Activated naive CD4-positive, alpha-beta T cell treated with anti-CD3 and anti-CD28 coated beads, Interleukin-2, amount 50 U/mL, for 72 hours (primary cell): ENCODE results near the gene EXOC6B. TPM values are rescaled to one million over a fixed set of nuclear protein-coding genes. Genes with fewer than 3 reads are reported as not detected.

Source experiments
- ATAC-seq, 2 donors: fragments of 150-1000 bp; cut with Tn5 transposase; 2 replicates each; pipeline ENCODE4 v1.10.0; 2021; ENCODE audit warnings: mild to moderate bottlenecking in 2 of 2, moderate library complexity in 2 of 2
- DNase-seq, 2 donors: peaks; one replicate each; pipeline ENCODE4 v3.0.0; 2021 to 2022; ENCODE audit warnings: low spot score in 2 of 2
- H3K27ac Mint-ChIP-seq, 2 donors: one replicate each; pipeline ENCODE4 v1.8.0; 2022; ENCODE audit warnings: mild to moderate bottlenecking in 2 of 2, mixed read lengths in 2 of 2
- H3K36me3 Mint-ChIP-seq, 2 donors: one replicate each; pipeline ENCODE4 v1.8.0; 2022; ENCODE audit warnings: mixed read lengths in 2 of 2
- H3K9me3 Mint-ChIP-seq, 2 donors: one replicate each; pipeline ENCODE4 v1.8.0; 2022; ENCODE audit warnings: mixed read lengths in 2 of 2
- total RNA-seq, 2 donors: library from RNA; stranded (reverse); gene quantifications; one replicate each; pipeline ENCODE4 v1.2.3, GENCODE V29; 2022

The EXOC6B gene
- total RNA-seq, 2 donors from 2014 or later, result 9.3 to 11.0 TPM

GRCh38 chr2:72211777-72212485 is 613.9 kb downstream of the EXOC6B start:
- H3K36me3 Mint-ChIP-seq, result peaks cover 0 to 5% of the 10 kb centered on the region in 2 donors
- no peak overlapping the region for H3K27ac Mint-ChIP-seq
- no peak for ATAC-seq
- DNase-seq, result no peak
- H3K9me3 Mint-ChIP-seq, result no peaks in the 10 kb centered on the region

GRCh38 chr2:72211350-72211749 is 614.5 kb downstream of the EXOC6B start:
- DNase-seq (no peak), ATAC-seq (no peak)
- H3K27ac Mint-ChIP-seq, result no peak overlapping the region
- H3K36me3 Mint-ChIP-seq, result peaks cover 0 to 5% of the 10 kb centered on the region in 2 donors
- no peaks in the 10 kb centered on the region for H3K9me3 Mint-ChIP-seq

- no peak for ATAC-seq
- no peak for DNase-seq
- H3K36me3 Mint-ChIP-seq, result peaks cover 0 to 5% of the 10 kb centered on the region in 2 donors
- no peak overlapping the region for H3K27ac Mint-ChIP-seq
- no peaks in the 10 kb centered on the region for H3K9me3 Mint-ChIP-seq
Observed at GRCh38 chr2:72210470-72210869, 615.4 kb downstream of the EXOC6B start.

GRCh38 chr2:72208225-72208624 is 617.6 kb downstream of the EXOC6B start:
- Mint-ChIP-seq H3K27ac (no peak overlapping the region), H3K36me3 (peaks cover 0 to 5% of the 10 kb centered on the region in 2 donors), H3K9me3 (no peaks in the 10 kb centered on the region)
- DNase-seq (no peak), ATAC-seq (no peak)

GRCh38 chr2:72207334-72207733 is 618.5 kb downstream of the EXOC6B start:
- DNase-seq (no peak), ATAC-seq (no peak)
- Mint-ChIP-seq H3K36me3 (peaks cover 0 to 5% of the 10 kb centered on the region in 2 donors), H3K27ac (no peak overlapping the region), H3K9me3 (no peaks in the 10 kb centered on the region)

- H3K9me3 Mint-ChIP-seq, result no peaks in the 10 kb centered on the region
- DNase-seq (no peak), ATAC-seq (no peak)
- peaks cover 0 to 3% of the 10 kb centered on the region in 2 donors for H3K36me3 Mint-ChIP-seq
- H3K27ac Mint-ChIP-seq, result no peak overlapping the region
Observed at GRCh38 chr2:72205504-72205881, 620.3 kb downstream of the EXOC6B start.

- no peak overlapping the region for H3K27ac Mint-ChIP-seq
- H3K36me3 Mint-ChIP-seq, result no peaks in the 10 kb centered on the region
- ATAC-seq, result no peak
- no peaks in the 10 kb centered on the region for H3K9me3 Mint-ChIP-seq
- no peak for DNase-seq
Observed at GRCh38 chr2:72204786-72205503, 620.9 kb downstream of the EXOC6B start.

GRCh38 chr2:72204156-72204785 is 621.6 kb downstream of the EXOC6B start:
- no peaks in the 10 kb centered on the region for H3K36me3 Mint-ChIP-seq
- H3K9me3 Mint-ChIP-seq, result no peaks in the 10 kb centered on the region
- no peak overlapping the region for H3K27ac Mint-ChIP-seq
- DNase-seq (no peak), ATAC-seq (no peak)

- DNase-seq (no peak), ATAC-seq (peak in 1 of 2 donors; percentile 51)
- H3K36me3 Mint-ChIP-seq, result no peaks in the 10 kb centered on the region
- no peaks in the 10 kb centered on the region for H3K9me3 Mint-ChIP-seq
- H3K27ac Mint-ChIP-seq, result peak overlapping the region in 1 of 2 donors; percentile 41
Observed at GRCh38 chr2:72198532-72199241, 627.1 kb downstream of the EXOC6B start.

- peaks cover 0 to 2% of the 10 kb centered on the region in 2 donors for H3K9me3 Mint-ChIP-seq
- peaks cover 0 to 6% of the 10 kb centered on the region in 2 donors for H3K36me3 Mint-ChIP-seq
- no peak for DNase-seq
- H3K27ac Mint-ChIP-seq, result no peak overlapping the region
- ATAC-seq, result no peak
Observed at GRCh38 chr2:72193723-72194122, 632.1 kb downstream of the EXOC6B start.

GRCh38 chr2:72191441-72191840 is 634.4 kb downstream of the EXOC6B start:
- no peak for DNase-seq
- Mint-ChIP-seq H3K27ac (no peak overlapping the region), H3K9me3 (peaks cover 0 to 4% of the 10 kb centered on the region in 2 donors), H3K36me3 (peaks cover 0 to 10% of the 10 kb centered on the region in 2 donors)
- no peak for ATAC-seq

- DNase-seq, result no peak
- Mint-ChIP-seq H3K27ac (no peak overlapping the region), H3K9me3 (peaks cover 0 to 4% of the 10 kb centered on the region in 2 donors), H3K36me3 (peaks cover 0 to 4% of the 10 kb centered on the region in 2 donors)
- no peak for ATAC-seq
Observed at GRCh38 chr2:72185206-72185605, 640.6 kb downstream of the EXOC6B start.

GRCh38 chr2:72183466-72183865 is 642.4 kb downstream of the EXOC6B start:
- peaks cover 0 to 9% of the 10 kb centered on the region in 2 donors for H3K36me3 Mint-ChIP-seq
- DNase-seq (no peak), ATAC-seq (no peak)
- H3K27ac Mint-ChIP-seq, result no peak overlapping the region
- no peaks in the 10 kb centered on the region for H3K9me3 Mint-ChIP-seq

- ATAC-seq (no peak), DNase-seq (no peak)
- Mint-ChIP-seq H3K9me3 (no peaks in the 10 kb centered on the region), H3K36me3 (peaks cover 0 to 6% of the 10 kb centered on the region in 2 donors), H3K27ac (no peak overlapping the region)
Observed at GRCh38 chr2:72183016-72183415, 642.8 kb downstream of the EXOC6B start.

- Mint-ChIP-seq H3K36me3 (peaks cover 0 to 5% of the 10 kb centered on the region in 2 donors), H3K9me3 (no peaks in the 10 kb centered on the region), H3K27ac (no peak overlapping the region)
- ATAC-seq (no peak), DNase-seq (no peak)
Observed at GRCh38 chr2:72182547-72182946, 643.3 kb downstream of the EXOC6B start.

- Mint-ChIP-seq H3K27ac (no peak overlapping the region), H3K9me3 (no peaks in the 10 kb centered on the region), H3K36me3 (peaks cover 0 to 5% of the 10 kb centered on the region in 2 donors)
- DNase-seq (no peak), ATAC-seq (no peak)
Observed at GRCh38 chr2:72181616-72182015, 644.2 kb downstream of the EXOC6B start.

GRCh38 chr2:72180351-72180750 is 645.5 kb downstream of the EXOC6B start:
- no peaks in the 10 kb centered on the region for H3K9me3 Mint-ChIP-seq
- peaks cover 0 to 5% of the 10 kb centered on the region in 2 donors for H3K36me3 Mint-ChIP-seq
- no peak overlapping the region for H3K27ac Mint-ChIP-seq
- ATAC-seq (no peak), DNase-seq (no peak)
